C4-2B (cell line): ENCODE measurements around the gene UTS2R.

ENCODE experiments used
- ZFX ChIP-seq: fragments of 450-650 bp; IDR thresholded peaks from 2 replicates; pipeline ENCODE4 v1.6.1; 2017
- TF ChIP-seq, protein P1 (sequence below): fragments of 450-650 bp; conservative IDR thresholded peaks from 2 replicates; pipeline ENCODE4 v1.5.1; 2017; ENCODE audit warnings: mild to moderate bottlenecking

DNA sequence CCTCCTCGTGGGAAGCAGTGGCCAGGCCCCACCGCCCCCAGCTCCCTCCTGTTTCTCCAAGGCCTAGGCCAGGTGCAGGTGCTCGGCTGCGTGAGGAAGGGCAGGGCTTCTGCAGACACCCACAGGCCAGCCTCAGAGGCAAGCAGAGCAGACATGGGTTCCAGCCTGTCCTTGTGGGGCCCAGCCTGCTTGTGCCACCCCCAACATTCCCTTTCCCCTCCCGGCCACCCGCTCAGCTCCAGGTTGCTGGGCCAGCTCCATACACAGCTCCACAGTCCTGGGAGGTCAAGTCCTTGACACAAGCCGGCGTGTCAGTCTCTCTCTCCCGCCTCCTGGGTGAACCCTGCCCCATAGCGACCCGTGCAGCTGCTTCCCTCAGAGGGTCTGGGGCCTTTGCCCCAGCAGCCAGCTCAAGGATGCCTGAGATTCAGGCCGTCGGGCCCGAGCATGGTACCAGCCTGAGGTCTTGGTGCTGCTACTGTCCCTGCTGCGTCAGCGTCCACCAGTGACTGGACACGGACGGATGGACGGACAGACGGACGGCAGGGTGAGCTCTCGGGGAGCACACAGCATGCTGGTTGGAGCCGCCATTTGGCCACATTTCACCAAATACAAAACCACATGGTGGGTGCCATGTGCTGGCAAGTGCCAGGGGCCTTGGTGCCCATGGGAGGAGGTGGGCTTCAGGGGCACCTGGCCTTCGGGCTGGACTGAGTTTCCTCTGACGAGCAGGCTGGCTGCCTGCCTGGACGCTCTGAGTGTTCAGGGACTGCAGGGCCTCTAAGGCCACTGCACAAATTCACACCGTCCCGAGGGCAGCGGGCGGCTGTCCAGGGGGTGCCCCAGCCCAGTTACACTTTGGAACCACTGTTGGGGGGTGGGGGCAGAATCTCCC is 46.0 kb upstream of the UTS2R start:
- TF ChIP-seq, protein P1, sequence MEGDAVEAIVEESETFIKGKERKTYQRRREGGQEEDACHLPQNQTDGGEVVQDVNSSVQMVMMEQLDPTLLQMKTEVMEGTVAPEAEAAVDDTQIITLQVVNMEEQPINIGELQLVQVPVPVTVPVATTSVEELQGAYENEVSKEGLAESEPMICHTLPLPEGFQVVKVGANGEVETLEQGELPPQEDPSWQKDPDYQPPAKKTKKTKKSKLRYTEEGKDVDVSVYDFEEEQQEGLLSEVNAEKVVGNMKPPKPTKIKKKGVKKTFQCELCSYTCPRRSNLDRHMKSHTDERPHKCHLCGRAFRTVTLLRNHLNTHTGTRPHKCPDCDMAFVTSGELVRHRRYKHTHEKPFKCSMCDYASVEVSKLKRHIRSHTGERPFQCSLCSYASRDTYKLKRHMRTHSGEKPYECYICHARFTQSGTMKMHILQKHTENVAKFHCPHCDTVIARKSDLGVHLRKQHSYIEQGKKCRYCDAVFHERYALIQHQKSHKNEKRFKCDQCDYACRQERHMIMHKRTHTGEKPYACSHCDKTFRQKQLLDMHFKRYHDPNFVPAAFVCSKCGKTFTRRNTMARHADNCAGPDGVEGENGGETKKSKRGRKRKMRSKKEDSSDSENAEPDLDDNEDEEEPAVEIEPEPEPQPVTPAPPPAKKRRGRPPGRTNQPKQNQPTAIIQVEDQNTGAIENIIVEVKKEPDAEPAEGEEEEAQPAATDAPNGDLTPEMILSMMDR, result no peak
- no peak for TF ChIP-seq ZFX
